Colon (tissue), 2 donors: Measurements from ENCODE around the gene YRDC.

Source experiments
- FAIRE-seq: peaks from 2 replicates; lab custom pipeline; 2012; peaks lifted over from hg19 to GRCh38; lab: Jason Lieb, UNC
- donor health status: control.
- donor health status: control.

The YRDC gene

DNA sequence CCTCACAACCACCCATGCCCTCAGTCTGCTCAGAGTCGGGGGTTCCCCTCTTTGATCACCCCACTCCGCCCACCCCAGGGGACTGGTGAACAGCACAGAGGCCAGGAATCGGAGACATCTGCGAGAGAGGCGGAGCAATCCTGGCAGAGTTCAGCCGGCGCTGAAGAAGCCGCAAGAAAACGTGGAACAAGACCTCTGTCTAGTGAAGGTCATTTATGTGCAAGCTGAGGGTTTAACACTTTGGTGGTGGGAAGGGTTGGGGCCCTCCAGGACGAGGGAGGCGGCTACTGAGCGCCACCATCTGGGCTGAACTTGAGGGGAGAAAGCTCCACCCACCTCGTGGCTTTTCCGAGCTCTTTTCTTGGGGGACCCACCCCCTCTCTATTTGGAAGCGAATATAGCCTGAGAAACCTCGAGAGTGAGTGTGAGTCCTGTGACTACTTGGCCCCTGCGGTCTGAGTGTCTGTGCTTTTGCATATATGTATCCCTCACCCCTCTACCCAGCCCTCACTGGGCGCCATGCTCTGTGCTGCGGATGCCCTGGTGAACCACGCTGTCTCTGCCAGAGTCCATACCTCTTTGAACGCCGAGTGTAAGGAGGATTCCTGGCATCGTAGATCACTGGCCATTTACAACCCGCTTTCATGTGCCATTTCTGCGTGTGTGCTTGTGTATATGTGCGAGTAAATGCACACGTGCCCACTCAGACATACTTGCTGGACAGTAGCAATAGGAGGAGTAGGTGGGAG is 41.9 kb downstream of the YRDC start:
- FAIRE-seq, result no peak

DNA sequence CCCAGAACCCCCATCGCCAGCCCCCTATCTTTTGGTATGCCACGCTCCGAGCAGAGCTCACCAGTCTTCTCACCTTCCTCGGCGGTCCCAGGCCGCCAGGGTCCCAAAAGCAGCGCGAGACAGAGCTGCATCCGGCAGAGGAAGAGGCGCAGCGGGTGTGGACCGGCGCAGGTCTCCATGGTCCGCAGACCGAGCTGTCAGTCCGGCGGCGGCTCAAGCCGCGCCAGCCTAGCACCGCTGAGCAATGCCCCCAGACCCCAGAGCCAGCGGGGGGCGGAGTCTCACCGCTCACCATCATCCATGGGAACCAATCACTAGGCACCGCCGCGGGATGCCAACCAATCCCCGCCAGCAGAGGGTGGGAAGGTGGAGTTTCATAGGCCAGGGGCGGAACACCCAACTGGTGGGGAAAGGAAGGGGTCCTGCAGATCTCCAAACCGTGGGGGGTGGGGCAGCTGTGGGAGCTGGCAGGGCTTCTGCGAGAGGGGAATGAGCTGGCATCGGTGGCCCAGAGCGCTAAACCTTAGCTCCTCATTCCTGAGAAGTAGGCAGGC is 43.0 kb downstream of the YRDC start, which contains the start of gene EPHA10:
Gene EPHA10, minus strand, starts transcription at position 233 of the 554 bp plus-strand sequence. Its CDS starts 54 bp downstream, at position 179.
- FAIRE-seq, result no peak

DNA sequence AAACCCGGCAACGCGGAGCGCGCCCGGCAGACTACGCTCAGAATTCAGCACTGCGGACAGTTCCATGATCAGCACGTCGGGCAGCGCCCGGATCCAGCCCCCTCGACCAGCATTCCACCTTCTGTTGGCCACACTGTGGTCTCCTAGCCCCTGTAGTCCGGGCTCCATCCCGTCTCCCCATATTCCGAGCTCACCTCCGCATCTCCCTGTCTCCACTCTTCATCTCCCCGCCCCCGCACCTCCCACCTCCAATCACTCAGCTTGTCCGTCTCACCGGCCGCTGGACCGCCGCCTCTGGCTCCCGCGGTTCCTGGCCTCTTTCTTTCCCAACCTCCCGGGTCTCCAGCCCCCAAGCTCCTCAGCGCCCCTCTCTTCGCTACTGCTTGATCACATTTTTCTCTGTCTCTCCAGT is 43.6 kb downstream of the YRDC start:
- FAIRE-seq, result no peak

DNA sequence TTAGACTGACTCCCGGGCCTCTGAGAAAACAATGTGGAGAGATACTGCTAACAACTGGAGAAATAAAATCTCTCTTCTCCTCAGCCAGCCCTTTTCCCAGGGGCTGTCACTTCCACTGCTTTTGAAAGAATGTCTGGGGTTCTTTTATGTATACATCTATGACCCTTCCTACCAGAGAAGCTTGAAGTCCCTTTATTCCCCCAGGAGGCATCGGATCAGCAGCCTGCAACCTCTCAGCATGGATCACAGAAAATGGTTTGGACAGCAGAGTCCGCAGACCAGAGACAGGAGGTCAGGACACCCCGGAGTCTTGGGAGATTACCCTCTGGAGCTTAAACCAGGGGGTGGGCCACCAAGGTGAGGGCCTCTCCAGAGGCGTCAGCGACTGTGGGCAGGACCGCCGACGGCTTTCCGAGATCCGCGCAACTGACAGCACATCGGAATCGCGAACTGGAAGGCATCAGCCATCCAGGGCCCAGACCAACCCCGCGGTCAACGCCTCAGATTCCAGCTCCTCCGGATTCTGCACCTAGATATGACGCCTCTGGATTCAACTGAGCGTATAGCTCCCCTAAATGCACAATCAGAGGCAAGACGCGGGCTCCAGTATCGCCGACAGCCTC is 44.1 kb downstream of the YRDC start:
- no peak for FAIRE-seq

DNA sequence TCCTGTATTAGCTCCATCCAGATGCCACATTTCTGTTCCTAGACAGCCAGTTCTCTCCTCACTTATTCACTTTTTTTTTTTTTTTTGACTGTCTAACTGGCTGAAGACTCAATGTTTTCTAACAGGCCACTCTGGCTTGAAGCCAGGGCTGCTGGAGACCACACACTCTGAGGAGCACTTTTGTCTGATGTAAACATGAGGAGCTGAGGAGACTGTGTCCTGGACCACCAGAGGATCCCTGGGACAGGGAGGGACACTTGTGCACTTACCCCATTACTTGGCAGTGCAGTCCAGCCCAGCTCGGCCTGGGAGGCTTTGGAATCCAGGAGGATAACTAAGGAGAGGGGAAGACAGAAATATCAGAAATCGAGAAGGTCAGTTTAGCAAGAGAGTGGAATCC is 45.5 kb downstream of the YRDC start:
- FAIRE-seq, result no peak

DNA sequence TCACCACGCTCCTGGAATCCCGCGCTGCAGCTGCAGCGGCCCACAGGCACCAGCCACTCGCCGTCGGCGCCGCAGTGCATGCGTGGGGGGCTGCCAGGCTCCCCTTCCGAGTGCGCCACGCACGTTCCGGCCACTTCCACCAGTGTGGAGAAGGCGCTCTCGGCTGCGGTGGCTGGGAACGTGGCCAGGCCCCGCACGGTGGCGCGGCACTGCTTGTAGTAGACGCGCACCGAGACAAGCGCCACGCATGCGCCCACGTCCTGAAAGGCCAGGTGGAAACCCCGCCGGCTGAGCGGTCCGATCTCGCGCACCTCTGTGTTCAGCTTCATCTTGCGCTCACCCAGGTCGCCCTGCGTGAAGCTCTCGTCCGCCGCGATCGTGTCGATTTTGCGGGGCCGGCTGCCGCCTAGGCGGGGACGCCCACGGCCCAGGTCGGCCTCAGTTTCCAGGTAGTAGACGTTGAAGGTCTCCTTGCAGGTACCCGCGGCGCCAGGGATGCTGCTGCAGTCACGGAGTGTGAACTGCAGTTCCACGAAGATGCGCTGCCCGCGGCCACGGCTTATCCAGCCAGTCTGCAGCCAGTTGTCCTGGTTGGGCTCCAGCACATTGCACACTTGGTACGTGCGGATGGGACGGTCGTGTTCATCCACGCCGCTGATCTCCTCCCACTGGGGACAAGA is 46.5 kb downstream of the YRDC start:
- no peak for FAIRE-seq

DNA sequence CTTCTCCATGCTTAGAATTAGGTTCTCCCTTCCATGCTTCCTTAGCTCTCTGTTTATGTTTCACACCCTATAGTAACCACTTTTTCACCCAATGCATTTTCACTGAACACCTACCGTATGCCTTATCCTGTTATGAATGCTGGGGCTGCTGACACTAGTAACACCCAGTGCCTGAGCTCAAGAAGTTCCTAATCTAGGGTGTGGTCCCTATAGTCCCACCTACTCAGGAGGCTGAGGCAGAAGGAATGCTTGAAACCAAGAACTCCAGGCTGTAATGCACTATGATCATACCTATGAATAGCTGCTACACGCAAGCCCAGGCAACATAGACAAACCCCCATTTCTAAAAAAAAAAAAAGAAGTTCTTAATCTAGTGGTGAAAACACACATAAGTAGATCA is 48.6 kb downstream of the YRDC start:
- no peak for FAIRE-seq

DNA sequence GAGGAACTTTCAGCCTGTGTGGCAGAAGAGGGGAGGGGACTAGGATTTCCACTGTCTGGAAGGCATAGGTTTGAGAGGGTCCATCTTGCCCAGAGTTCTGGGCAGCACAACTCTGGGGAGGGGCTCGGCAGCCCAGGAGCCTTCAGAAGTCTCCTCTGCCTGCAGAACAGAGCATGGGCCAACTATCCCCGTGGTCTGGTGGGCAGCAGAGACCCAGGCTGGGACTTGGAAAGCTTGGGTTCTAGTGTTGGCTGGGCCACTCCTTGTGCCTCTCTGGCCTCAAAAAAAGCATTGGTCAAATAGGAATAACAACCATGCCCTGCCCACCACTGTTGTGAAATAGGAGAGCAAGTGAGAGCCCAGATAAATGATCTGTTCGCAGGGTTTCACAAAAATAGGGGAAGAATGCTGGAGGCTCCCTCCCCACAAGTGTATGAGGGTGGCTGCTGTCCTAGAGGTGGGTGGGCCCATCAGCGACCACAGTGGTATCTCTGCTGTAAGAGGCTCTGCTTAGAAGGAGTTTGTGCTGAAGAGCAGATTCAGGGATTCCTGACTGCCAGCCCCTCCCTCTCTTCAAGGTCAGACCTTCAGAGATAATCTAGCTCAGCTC is 52.0 kb downstream of the YRDC start:
- no peak for FAIRE-seq

DNA sequence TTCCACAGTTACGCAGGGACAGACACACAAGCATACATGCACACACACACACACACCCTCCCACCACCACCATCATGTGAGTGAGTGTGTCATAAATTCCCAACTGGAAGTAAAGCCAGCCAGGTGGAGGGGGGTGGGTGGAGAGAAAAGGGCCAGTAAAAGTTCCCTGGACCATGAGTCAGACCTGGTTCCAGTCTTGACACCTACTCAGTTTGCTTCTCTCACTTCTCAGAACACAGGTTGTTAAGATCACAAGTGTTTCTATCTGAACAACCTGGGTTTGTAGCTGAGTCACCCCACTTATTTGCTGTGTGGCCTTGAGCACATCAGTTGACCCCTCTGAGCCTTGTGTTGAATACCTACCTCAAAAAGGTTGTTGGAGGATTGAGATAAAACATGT is 52.7 kb downstream of the YRDC start:
- FAIRE-seq, result no peak

DNA sequence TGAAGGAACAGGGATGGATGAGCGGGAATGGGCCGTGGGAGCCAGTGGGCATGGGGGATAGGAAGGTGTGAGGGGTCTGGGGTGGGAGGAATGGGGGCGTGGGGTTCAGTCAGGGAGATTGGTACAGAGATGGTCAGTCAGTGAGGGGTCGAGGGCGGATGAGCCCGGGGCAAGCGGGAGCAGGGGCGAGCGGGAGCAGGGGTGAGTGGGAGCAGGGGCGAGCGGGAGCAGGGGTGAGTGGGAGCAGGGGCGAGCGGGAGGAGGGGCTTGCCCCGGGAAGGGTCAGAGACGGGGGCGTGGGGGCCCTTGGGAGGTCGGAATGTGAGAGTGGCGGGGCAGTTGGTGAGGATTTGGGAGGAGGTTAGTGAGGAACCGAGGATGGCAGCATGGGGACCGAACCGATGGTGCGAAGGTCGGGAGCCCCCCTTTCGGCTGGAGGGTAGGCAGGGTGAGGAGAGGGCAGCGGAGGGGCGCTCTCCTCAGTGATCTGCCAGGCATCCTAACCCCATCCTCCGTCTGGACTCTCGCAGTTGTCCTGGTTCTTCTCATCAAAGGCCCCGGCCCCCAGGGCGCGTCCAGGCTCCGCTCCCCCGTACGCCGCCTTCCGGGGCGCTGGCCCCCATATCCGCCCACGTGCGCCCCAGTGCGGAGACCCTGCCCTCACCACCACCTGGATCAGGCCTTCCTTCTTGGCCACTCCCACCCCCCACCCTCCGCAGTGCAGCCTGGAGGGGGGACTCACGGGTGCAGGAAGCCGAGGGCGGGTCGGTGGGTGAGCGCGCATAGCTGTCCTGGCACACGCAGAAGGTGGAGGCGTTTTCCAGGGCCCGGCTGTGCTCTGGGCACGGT is 54.3 kb downstream of the YRDC start:
- FAIRE-seq, result no peak
